Astrocyte of the spinal cord (primary cell): ENCODE results near the gene PROM1.

Experiments used
- DNase-seq: peaks from one replicate; pipeline ENCODE4 v3.0.0; 2011; ENCODE audit warnings: low read depth, low spot score
- H3K4me3 ChIP-seq: 2 replicates; pipeline ENCODE4 v1.5.1; 2011; ENCODE audit warnings: low read depth, mild to moderate bottlenecking, low read length, moderate library complexity
- in situ Hi-C: cut with HindIII; loops from 2 replicates; pipeline ENCODE4 v1.10.0; 2017; ENCODE audit warnings: low sequenced_read_pairs
- TF ChIP-seq, protein P1 (sequence below): IDR thresholded peaks from 2 replicates; pipeline ENCODE4 v1.5.1; 2012; ENCODE audit warnings: low read depth, mild to moderate bottlenecking, low read length, inconsistent platforms

PROM1 gene

DNA sequence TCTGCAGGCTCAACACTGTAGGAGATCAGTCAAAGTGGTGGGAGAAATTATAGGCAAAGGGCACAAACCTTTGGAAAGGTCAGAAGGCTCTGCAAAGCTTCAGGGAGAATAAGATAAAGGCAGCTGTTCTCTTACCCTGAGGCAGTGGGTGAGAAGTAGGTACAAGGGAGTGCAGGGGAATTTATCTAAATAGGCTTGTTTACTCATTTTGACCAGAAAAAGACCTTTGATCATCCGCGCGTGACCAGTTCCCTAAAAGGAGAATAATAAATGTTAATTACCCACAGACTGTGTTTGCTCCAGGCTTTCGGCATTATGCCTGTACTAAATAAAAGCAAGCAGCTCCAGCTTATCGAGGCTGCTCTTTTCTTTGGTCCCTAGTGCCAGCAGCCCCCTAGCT lies 130.2 kb downstream of the PROM1 start:
- TF ChIP-seq, protein P1, sequence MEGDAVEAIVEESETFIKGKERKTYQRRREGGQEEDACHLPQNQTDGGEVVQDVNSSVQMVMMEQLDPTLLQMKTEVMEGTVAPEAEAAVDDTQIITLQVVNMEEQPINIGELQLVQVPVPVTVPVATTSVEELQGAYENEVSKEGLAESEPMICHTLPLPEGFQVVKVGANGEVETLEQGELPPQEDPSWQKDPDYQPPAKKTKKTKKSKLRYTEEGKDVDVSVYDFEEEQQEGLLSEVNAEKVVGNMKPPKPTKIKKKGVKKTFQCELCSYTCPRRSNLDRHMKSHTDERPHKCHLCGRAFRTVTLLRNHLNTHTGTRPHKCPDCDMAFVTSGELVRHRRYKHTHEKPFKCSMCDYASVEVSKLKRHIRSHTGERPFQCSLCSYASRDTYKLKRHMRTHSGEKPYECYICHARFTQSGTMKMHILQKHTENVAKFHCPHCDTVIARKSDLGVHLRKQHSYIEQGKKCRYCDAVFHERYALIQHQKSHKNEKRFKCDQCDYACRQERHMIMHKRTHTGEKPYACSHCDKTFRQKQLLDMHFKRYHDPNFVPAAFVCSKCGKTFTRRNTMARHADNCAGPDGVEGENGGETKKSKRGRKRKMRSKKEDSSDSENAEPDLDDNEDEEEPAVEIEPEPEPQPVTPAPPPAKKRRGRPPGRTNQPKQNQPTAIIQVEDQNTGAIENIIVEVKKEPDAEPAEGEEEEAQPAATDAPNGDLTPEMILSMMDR = no peak
- in situ Hi-C loops = no loop called here
- no peak for DNase-seq
- no peak overlapping the region for H3K4me3 ChIP-seq

DNA sequence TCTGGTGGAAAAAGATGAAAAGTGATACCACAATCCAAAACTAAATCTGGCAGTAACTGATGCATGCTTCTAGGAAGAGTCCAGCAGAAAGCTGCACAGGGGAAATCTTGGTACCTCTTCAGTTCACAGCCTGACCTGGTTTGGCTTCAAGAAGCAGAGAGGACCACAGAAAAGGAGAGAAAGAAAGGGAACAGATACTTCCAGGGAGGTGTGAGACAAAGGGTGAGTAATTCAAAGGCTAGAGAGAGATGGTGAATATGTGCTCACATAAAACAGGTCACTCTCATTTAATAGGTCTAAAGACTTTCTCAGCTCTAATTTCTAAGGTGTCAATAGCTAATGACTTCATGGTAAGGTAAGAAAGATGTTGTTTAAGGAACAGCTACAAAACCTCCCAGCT lies 132.0 kb downstream of the PROM1 start:
- TF ChIP-seq, protein P1 = no peak
- no peak for DNase-seq
- in situ Hi-C loops = no loop called here
- H3K4me3 ChIP-seq = no peak overlapping the region

DNA sequence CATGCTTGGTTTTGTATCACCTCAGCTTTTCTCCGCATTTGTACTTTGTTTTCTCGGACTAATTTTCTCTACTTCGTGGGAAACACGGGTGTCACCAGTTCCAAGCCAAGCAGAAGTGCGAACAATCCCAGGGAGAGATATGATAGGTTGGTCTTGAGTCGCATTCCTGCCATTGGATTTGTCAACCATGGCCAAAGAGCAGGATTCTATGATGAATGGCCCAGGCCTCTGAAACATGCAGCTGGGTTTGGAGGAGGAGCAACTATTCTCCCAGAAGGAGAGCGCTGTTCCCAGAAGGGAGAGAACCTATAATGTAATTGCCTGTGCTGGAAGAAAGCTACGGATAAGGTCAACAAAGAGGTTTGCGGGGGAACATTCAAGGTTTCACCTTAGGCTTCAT lies 135.0 kb downstream of the PROM1 start:
- TF ChIP-seq, protein P1 = no peak
- no peak for DNase-seq
- H3K4me3 ChIP-seq = no peak overlapping the region
- in situ Hi-C loops = no loop called here

DNA sequence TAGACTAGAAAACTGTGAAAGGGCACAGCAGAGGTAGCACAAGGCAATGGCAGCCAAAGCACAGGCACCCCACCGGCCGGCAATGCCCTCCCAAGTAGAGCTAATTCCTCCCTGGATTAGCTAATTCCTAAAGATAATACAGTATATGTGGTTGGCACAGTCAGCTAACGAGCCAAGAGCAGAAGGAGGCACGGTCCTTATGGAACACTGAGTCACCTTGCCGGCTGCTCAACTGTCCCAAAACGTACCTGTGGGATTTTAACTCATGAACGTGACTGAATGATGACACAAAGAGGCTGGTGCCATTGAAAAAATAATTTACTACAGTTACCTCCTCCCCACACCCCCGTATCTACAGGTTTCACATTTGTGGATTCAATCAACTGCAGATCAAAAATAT lies 136.1 kb downstream of the PROM1 start:
- DNase-seq = no peak
- no peak overlapping the region for H3K4me3 ChIP-seq
- TF ChIP-seq, protein P1 = no peak
- in situ Hi-C loops = no loop called here

DNA sequence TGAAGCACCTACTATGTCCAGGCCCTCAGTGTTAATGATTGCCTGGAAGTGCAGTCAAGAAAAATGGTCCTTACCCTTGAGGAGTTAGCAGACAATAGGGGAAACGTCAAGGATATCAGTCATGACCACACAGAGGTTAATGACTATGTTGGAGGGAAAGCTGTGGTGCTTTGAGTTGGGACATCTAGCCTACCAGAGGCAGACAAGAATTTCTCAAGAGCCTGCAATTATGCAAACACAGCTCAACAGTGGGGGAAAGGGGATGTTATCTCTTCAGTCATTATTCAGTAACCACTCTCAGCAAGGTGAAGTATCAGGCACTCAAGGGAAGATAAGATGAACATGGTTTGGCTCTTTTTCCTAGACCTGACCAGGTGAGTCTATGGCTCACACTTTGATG lies 138.3 kb downstream of the PROM1 start:
- no peak for DNase-seq
- no peak overlapping the region for H3K4me3 ChIP-seq
- TF ChIP-seq, protein P1 = no peak
- in situ Hi-C loops = no loop called here

DNA sequence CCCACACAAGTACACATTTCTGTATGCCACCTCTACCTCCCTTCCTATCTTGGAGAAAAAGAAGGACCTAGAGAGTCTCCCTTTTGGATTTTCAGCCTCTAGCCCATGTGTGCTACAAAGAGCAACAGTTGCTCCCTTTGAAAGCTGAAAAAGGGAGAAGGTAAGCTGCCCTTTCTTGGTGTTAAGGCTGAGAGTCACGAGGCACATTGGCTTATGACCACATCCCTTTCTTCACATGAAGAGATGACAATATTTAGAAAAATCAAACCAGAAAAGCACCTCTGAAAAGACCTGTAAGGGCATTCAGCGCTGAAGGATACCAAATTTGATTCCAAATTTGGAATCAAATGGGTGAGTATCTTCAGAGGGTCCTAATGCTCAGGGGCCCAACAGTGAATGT lies 138.9 kb downstream of the PROM1 start:
- in situ Hi-C loops = no loop called here
- no peak overlapping the region for H3K4me3 ChIP-seq
- TF ChIP-seq, protein P1 = no peak
- DNase-seq = no peak

DNA sequence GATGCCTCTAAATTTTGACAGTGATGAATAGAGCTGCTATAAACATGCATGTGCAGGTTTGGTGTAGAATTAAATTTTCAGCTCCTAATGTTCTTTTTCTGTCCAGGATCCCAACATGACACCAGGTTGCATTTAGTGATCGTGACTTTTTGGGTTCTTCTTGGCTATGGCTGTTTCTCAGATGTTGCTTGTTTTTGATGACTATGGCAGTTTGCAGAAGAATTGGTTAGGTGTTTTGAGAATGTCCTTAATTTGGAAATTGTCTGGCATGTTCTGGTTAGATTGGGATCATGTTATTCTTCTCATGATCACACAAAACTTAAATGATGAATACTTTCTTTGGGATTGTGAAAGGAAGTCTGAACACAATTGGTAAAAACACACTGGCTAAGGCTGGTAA lies 141.5 kb downstream of the PROM1 start:
- in situ Hi-C loops = no loop called here
- no peak for DNase-seq
- TF ChIP-seq, protein P1 = no peak
- no peak overlapping the region for H3K4me3 ChIP-seq
